GM10847 (cell line): Measurements from ENCODE around the gene FGF6.

Experiments
- POLR2A ChIP-seq: IDR thresholded peaks from 2 replicates; pipeline ENCODE4 v1.6.1; 2011; ENCODE audit not compliant: insufficient read length; ENCODE audit errors: extremely low read depth

FGF6 gene, protein sequence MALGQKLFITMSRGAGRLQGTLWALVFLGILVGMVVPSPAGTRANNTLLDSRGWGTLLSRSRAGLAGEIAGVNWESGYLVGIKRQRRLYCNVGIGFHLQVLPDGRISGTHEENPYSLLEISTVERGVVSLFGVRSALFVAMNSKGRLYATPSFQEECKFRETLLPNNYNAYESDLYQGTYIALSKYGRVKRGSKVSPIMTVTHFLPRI

GRCh38 chr12:4445156-4446101 is at the start of gene FGF6:
Gene FGF6, minus strand, starts transcription at chr12:4445815. Its CDS starts 245 bp downstream, at chr12:4445570.
- TF ChIP-seq POLR2A = no peak

- no peak for TF ChIP-seq POLR2A
These were observed 45.4 kb upstream of the FGF6 start for GRCh38 chr12:4490973-4491372.

DNA sequence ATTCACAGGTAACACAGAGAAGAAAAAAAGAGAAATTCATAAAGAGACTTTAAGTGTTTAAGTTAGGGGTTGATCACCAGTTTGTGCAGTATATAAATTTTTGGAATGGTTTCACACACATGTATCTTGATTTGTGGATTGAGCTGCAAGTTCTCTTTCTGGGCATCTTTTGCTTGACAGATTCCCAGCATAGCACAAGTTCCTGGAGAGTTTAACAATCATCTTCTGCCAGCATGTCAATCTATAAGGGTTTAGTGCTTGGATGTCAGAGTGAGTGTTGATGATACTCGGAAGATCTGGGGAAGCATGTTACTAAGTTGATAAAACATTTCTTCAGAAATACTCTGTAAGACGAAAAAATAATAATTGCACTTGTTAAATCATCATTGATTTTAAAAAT is 43.9 kb upstream of the FGF6 start:
- no peak for TF ChIP-seq POLR2A

DNA sequence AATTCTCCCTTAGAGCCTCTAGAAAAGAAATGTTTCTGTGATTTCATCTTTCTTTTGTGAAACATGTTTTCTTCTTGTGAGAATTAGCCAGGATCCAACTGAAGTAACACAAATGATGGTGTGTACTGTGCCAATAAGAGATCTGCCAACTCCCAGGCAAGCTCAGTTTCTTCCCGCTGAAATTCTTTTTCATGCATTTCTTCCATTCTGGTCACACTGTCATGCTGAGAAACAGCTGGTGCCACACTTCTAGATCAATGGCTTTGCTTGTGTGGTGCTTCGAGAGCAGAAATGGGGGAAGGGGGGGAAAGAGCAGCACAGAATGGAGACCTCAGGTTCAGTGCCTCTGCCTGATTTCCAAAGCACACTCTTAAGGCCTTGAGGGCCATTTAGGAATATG is 41.4 kb upstream of the FGF6 start:
- no peak for TF ChIP-seq POLR2A

GRCh38 chr12:4486049-4486699 is 40.6 kb upstream of the FGF6 start:
- TF ChIP-seq POLR2A = no peak

DNA sequence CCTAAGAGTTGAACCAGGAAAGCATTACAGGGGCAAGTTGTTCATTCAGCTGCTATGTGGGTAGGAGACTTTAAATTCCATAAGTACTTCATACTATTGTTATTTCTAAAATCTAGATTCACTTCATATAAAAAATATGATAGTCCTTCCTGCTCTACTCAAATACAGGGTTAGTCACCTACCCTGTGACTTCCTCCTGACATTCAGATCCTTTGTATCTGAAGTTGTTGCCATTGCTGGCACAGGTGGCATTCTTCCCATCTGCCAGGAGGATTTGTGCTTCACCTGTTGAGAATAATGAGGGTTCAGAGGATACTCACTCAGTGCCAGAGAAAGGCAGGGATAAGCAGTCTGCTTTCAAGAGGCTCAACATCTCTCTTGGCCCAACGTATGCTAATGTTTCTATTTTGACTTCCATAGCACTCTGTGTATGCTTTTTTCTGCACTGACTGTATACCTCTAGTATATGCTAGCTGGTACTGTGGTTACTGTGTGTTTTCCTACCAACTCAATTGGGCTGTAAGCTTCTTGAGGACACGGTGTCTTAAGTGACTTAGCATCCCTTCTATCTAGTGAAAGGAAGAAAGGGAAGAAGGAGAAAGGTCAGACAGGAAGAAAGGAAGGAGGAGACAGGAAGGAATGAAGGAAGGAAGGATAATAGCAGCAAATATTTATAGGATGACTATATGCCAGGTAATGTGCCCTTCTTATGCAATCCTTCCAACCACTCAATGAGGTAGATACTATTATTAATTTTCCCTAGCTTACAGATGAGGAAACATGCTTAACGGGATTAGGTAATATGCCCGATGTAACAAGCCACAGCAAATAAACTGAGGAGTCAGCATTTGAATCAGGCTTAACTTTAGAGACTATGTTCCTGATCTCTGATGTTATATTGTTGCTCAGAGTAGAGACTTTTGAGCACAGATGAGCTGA is 38.5 kb upstream of the FGF6 start:
- no peak for TF ChIP-seq POLR2A

DNA sequence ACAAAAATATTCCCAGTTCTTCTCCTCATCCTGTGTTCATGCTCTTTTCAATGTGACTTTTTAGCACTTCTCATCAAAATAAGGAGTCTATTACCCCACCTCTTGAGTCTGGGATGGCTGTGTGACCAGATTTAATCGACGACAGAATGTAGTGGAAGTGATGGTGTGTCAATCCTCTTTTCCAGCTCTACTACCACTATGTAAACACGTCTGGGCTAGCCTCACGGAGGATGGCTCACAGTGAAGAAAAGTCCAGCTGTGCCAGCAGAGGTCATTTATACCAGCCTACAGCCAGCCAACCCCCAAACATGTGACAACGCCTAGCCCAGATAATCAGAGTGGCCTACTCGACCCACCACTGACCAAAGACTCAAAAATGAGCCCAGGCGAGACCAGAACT is 37.3 kb upstream of the FGF6 start:
- no peak for TF ChIP-seq POLR2A

DNA sequence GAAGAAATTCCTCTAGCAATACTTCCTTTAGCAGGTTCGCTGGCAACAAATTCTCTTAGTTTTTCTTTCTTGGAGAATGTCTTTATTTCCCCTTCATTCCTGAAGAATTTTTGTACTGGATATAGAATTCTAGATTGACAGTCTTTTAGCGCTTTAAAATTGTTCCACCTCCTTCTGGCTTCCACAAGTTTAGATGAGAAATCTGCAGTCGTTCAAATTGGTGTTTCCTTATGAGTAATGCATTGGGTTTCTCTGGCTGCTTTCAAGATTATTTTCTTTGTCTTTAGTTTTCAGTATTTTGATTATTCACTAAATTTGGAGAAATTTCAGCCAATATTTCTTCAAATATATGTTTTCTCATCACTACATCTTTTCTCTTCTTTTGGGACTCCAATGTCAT is 33.3 kb upstream of the FGF6 start:
- no peak for TF ChIP-seq POLR2A

- no peak for TF ChIP-seq POLR2A
These were observed 31.5 kb upstream of the FGF6 start for GRCh38 chr12:4477129-4477528.

DNA sequence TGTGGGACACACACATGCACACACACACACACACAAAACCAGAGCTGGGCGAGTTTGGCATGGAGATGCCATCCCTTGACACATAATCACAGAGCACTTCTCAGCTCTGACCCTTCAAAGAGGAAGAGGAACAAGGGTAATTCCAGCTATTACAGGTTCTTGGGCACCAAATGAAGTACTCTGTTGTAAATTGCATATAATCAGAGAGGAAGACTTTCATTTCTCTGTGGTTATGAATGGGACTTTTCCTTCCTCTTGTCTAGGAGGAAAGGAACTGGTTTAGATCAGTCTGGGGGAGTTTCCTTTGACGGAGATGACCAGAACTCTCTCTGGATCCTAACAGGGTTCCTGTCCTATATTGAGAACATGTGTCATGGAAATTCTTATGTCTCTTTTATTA is 26.4 kb upstream of the FGF6 start:
- no peak for TF ChIP-seq POLR2A

DNA sequence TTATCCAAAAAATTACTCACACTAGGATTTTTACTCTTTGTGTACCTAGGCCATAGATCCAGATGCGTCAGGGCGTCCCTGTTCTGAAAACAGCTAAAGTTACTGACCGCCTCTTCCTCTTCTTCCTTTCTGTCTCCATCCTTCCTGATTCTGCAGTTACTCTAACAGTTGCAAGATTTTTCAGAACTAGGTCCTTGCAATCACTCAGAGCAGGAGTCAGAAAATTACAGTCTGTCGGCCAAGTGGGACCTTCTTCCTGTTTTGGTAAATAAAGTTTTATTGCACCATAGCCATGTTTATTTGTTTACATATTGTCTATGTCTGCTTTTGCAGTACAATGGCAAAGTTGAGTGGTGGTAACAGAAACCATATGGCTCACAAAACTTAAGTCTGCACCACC is 25.6 kb upstream of the FGF6 start:
- TF ChIP-seq POLR2A = no peak

GRCh38 chr12:4468994-4469393 is 23.4 kb upstream of the FGF6 start:
- TF ChIP-seq POLR2A = no peak

DNA sequence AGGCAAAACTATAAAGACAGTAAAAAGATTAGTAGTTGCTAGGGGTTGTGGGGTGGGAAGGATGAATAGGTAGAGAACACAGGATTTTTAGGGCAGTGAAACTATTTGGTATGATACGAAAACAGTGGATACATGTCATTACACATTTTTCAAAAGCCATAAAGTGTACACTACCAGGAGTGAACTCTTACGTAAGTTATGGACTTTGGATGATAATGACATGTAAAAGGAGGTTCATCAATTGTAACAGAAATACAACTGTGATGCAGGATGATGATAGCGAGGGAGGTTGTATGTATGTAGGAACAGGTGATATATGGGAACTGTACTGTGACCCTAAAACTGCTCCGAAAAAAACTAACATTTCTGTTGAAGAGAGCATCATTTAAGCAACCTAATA is 15.1 kb upstream of the FGF6 start:
- no peak for TF ChIP-seq POLR2A

DNA sequence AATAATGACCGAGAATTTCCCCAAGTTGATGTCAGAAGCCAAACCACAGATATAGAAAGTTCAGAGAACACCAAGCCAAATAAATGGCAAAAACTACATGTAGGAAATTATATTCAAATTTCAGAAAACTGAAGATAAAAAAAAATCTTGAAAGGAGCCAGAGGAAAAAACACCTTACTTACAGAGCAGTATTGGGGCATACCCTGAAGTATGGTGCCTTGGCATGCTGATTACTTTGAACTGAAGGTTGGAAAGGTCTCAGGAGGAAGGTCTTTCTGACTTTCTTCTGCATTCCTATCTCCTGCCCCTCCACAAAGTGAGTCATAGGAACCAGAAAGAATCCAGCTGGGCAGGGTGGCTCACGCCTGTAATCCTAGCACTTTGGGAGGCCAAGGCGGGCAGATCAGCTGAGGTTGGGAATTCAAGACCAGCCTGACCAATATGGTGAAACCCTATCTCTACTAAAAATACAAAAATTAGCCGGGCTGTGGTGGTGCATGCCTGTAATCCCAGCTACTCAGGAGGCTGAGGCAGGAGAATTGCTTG is 8.8 kb upstream of the FGF6 start:
- TF ChIP-seq POLR2A = no peak

DNA sequence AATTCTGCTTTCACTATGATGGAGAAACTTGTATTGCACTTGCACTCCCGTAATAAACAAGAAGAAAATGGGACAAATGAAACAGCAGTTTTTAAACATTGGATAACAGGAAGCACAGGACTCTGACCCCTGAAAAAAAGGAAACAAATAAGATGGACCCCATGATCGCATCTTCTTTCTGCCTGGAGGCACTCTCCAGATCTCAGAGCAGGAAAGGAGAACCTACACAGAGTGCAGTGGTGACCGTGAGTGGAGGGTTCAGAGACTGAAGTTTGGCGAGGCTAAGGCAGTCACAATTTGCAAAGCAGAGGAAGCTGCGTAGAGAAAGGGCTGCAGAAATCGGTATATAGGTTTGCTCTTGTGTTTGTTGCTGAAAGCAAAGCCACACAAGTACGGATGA is 6.1 kb upstream of the FGF6 start:
- no peak for TF ChIP-seq POLR2A
